Dendritic cell treated with granulocyte-macrophage colony-stimulating factor and Interleukin-4, amounts not matched to agents 40 ng/mL and 50 ng/mL, for 4 days (primary cell): ENCODE data around the gene ZNF761.

Experiments
- H3K27ac Mint-ChIP-seq: one replicate; pipeline ENCODE4 v1.8.0; 2022; ENCODE audit warnings: mild to moderate bottlenecking, mixed read lengths
- H3K27me3 Mint-ChIP-seq: one replicate; pipeline ENCODE4 v1.8.0; 2022; ENCODE audit warnings: mild to moderate bottlenecking, mixed read lengths
- H3K36me3 Mint-ChIP-seq: one replicate; pipeline ENCODE4 v1.8.0; 2022; ENCODE audit warnings: low read depth, mixed read lengths
- H3K4me1 Mint-ChIP-seq: one replicate; pipeline ENCODE4 v1.8.0; 2022; ENCODE audit warnings: low read depth, mixed read lengths
- H3K4me3 Mint-ChIP-seq: one replicate; pipeline ENCODE4 v1.8.0; 2022; ENCODE audit warnings: mild to moderate bottlenecking, moderate library complexity, mixed read lengths
- H3K9me3 Mint-ChIP-seq: one replicate; pipeline ENCODE4 v1.8.0; 2022; ENCODE audit warnings: mixed read lengths
- intact Hi-C: fragments of 100-400 bp; cut with micrococcal nuclease; formaldehyde crosslinking; loops from one replicate; pipeline ENCODE4 v1.15.0; 2022

Gene ZNF761

DNA sequence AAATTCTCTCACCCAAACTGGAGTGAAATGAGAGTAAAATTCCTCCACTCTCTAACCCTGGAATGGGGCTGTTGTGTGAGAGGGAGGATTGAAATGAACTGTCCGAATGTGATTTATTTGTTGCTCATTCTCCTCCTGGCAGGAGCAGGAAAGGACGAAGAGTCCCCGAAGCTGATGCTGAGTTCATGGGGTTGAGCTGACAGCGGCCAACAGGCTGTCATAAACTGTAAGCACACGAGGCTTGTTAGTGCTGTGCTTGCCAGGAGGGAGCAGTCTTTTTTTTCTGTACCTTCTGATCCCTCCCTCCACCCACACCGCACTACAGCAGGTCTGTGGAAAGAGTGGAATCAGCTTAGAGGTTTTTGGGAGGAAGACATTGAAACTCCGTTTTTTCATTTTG lies 73.1 kb downstream of the ZNF761 start:
- Mint-ChIP-seq H3K27me3 (peaks cover 4% of the 10 kb centered on the region), H3K27ac (no peak overlapping the region), H3K36me3 (no peaks in the 10 kb centered on the region), H3K4me1 (no peaks in the 10 kb centered on the region), H3K9me3 (peaks cover 23% of the 10 kb centered on the region), H3K4me3 (no peak overlapping the region)
- intact Hi-C loops: loop anchor here (10.0 kb wide), 1 partner anchor 240 kb away; no protein-coding TSS in a partner anchor

DNA sequence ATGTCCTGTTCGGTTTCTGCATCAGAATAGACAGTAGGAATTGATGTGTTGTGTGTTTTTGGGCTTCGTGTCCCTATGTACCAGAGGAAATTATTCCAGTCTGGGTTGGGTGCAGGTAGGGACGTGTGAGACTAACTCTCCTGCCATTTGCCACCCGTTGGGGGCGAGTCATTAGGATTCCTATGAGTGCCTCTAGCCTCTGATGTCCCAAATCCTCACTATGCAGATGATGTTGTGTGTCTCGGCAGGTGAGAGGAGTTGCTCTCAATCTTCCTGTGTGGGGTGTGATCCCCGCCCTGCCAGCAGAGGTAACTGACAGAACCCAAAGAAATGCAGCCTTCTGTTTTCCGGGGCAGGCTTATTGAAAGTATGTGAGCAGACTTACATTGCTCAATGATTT lies 74.9 kb downstream of the ZNF761 start:
- Mint-ChIP-seq H3K36me3 (no peaks in the 10 kb centered on the region), H3K9me3 (peaks cover 15% of the 10 kb centered on the region), H3K27me3 (peaks cover 4% of the 10 kb centered on the region), H3K4me3 (no peak overlapping the region), H3K4me1 (no peaks in the 10 kb centered on the region), H3K27ac (no peak overlapping the region)
- intact Hi-C loops: loop anchor here (10.0 kb wide), 1 partner anchor 238 kb away; no protein-coding TSS in a partner anchor
